Activated T-cell treated with anti-CD3 and anti-CD28 coated beads, Interleukin-2, amount 50 U/mL, for 48 hours (primary cell): ENCODE measurements around the gene TNPO3.
"Not testable (repeated sequence)": the region's sequence is repeated elsewhere in the genome, so short reads cannot be mapped to it uniquely, and the experiment has no call there.

ENCODE experiments used
- DNase-seq, 2 experiments: peaks; one replicate each; pipeline ENCODE4 v3.0.0-alpha.2; 2020

TNPO3 gene

GRCh38 chr7:129067943-129068548 lies 13.1 kb upstream of the TNPO3 start:
- DNase-seq, result no peak

GRCh38 chr7:129067132-129067561 lies 12.2 kb upstream of the TNPO3 start:
- not testable (repeated sequence) for DNase-seq

GRCh38 chr7:129066290-129067131 lies 11.6 kb upstream of the TNPO3 start:
- DNase-seq, result no peak

GRCh38 chr7:129055861-129056464 lies 1.1 kb upstream of the TNPO3 start:
- no peak for DNase-seq

GRCh38 chr7:129055294-129055816 lies 444 bp upstream of the TNPO3 start:
- no peak for DNase-seq

GRCh38 chr7:129053938-129054437 lies 923 bp downstream of the TNPO3 start:
- no peak for DNase-seq

GRCh38 chr7:129052441-129052840 lies 2.5 kb downstream of the TNPO3 start:
- DNase-seq, result no peak

- not testable (repeated sequence) for DNase-seq
These were observed 3.5 kb downstream of the TNPO3 start for GRCh38 chr7:129051459-129051858.

- no peak for DNase-seq
These were observed 7.2 kb downstream of the TNPO3 start for GRCh38 chr7:129047761-129048160.

- DNase-seq, result no peak
These were observed 9.2 kb downstream of the TNPO3 start for GRCh38 chr7:129045682-129046081.

GRCh38 chr7:129043012-129043411 lies 11.9 kb downstream of the TNPO3 start:
- DNase-seq, result no peak

- DNase-seq, result no peak
These were observed 13.5 kb downstream of the TNPO3 start for GRCh38 chr7:129041142-129042085.

- not testable (repeated sequence) for DNase-seq
These were observed 16.4 kb downstream of the TNPO3 start for GRCh38 chr7:129038468-129038867.

GRCh38 chr7:129037585-129037984 lies 17.3 kb downstream of the TNPO3 start:
- DNase-seq, result no peak

- DNase-seq, result no peak
These were observed 22.9 kb downstream of the TNPO3 start for GRCh38 chr7:129032017-129032416.

GRCh38 chr7:129030440-129030839 lies 24.5 kb downstream of the TNPO3 start:
- no peak for DNase-seq

GRCh38 chr7:129024125-129024524 lies 30.8 kb downstream of the TNPO3 start:
- no peak for DNase-seq

GRCh38 chr7:129021656-129022055 lies 33.3 kb downstream of the TNPO3 start:
- no peak for DNase-seq

GRCh38 chr7:129017933-129018538 lies 36.9 kb downstream of the TNPO3 start:
- no peak for DNase-seq

- DNase-seq, result no peak
These were observed 37.6 kb downstream of the TNPO3 start for GRCh38 chr7:129017264-129017663.

GRCh38 chr7:129014501-129015101 lies 40.3 kb downstream of the TNPO3 start:
- DNase-seq, result no peak
